COLO829 (cell line): ENCODE results near the gene TRIM68.

ENCODE experiments used
- DNase-seq: peaks from one replicate; pipeline ENCODE4 v3.0.0; 2012; ENCODE audit warnings: low spot score

Gene TRIM68

GRCh38 chr11:4607781-4608666, at the start of gene TRIM68:
TSS of gene TRIM68 (minus strand) at chr11:4608231. CDS start at chr11:4605504, 2,727 bp downstream.
- peak; percentile 90 for DNase-seq

- DNase-seq: no peak
Measured at GRCh38 chr11:4654635-4655369, 46.8 kb upstream of the TRIM68 start.

GRCh38 chr11:4647766-4648165, 39.7 kb upstream of the TRIM68 start:
- no peak for DNase-seq

GRCh38 chr11:4645974-4646373, 37.9 kb upstream of the TRIM68 start:
- DNase-seq: no peak

- no peak for DNase-seq
Measured at GRCh38 chr11:4644233-4644632, 36.2 kb upstream of the TRIM68 start.

GRCh38 chr11:4643682-4644081, 35.7 kb upstream of the TRIM68 start, which contains the start of gene OR51E1:
TSS of gene OR51E1 (plus strand) at chr11:4643982. CDS start at chr11:4652527, 8,545 bp downstream.
- DNase-seq: no peak

GRCh38 chr11:4643076-4643475, 35.0 kb upstream of the TRIM68 start:
- DNase-seq: no peak

- DNase-seq: no peak
Measured at GRCh38 chr11:4642043-4642442, 34.0 kb upstream of the TRIM68 start.

GRCh38 chr11:4641501-4641900, 33.5 kb upstream of the TRIM68 start:
- no peak for DNase-seq

GRCh38 chr11:4639931-4640330, 31.9 kb upstream of the TRIM68 start:
- DNase-seq: no peak

- DNase-seq: no peak
Measured at GRCh38 chr11:4637662-4638047, 29.6 kb upstream of the TRIM68 start.

- DNase-seq: peak; percentile 70
Measured at GRCh38 chr11:4636962-4637661, 29.1 kb upstream of the TRIM68 start, which contains the start of gene OR51D1. TSS of gene OR51D1 (plus strand) at chr11:4637477. CDS start at chr11:4639791, 2,314 bp downstream.

- DNase-seq: no peak
Measured at GRCh38 chr11:4636136-4636535, 28.1 kb upstream of the TRIM68 start.

- peak; percentile 30 for DNase-seq
Measured at GRCh38 chr11:4626207-4627099, 18.4 kb upstream of the TRIM68 start.

GRCh38 chr11:4619514-4619913, 11.5 kb upstream of the TRIM68 start:
- DNase-seq: no peak

GRCh38 chr11:4615856-4616444, 7.9 kb upstream of the TRIM68 start:
- no peak for DNase-seq

- no peak for DNase-seq
Measured at GRCh38 chr11:4611986-4612385, 4.0 kb upstream of the TRIM68 start.

- no peak for DNase-seq
Measured at GRCh38 chr11:4610258-4610935, 2.4 kb upstream of the TRIM68 start.

- no peak for DNase-seq
Measured at GRCh38 chr11:4607096-4607495, 935 bp downstream of the TRIM68 start.
